Lower leg skin (tissue), 4 donors: Measurements from ENCODE around the gene CIAO2B. TPM values are rescaled to one million over a fixed set of nuclear protein-coding genes. Genes with fewer than 3 reads are reported as not detected.
A peak's percentile ranks its signal among the peaks of the same experiment; 100 is the strongest.

ENCODE experiments used
- DNase-seq, 2 donors: peaks; one replicate each; pipeline ENCODE4 v3.0.0-alpha.2; 2019; ENCODE audit warnings: low spot score in 2 of 2
- H3K4me3 ChIP-seq: fragments of 200-600 bp; sonication (generic); 2 replicates; pipeline ENCODE4 v1.5.1; 2017; ENCODE audit warnings: mild to moderate bottlenecking, low read depth; ENCODE audit not compliant: poor library complexity, severe bottlenecking
- CTCF ChIP-seq, 3 donors: fragments of 450-650 bp; IDR thresholded peaks; one replicate each; pipeline ENCODE4 v1.5.1; 2016; ENCODE audit warnings: antibody characterized with exemption in 3 of 3, mild to moderate bottlenecking in 3 of 3, moderate library complexity in 2 of 3
- POLR2A ChIP-seq, 2 donors: fragments of 450-650 bp; IDR thresholded peaks; one replicate each; pipeline ENCODE4 v1.6.1; 2016 to 2017; ENCODE audit warnings: antibody characterized with exemption in 2 of 2, mild to moderate bottlenecking in 1 of 2, moderate library complexity in 1 of 2
- WGBS, 2 donors: methylation state at CpG; one replicate each; pipeline ENCODE4 v1.1.5; 2018; 5-methylcytosine and 5-hydroxymethylcytosine counted together
- intact Hi-C: fragments of 100-400 bp; cut with DNase I; formaldehyde crosslinking; loops from one replicate; pipeline ENCODE4 v1.15.0; 2023; ENCODE audit warnings: low total_unique reads
- total RNA-seq, 4 donors: library from RNA; depleted of rRNA; stranded (reverse); fragments of >200 nt; gene quantifications; one replicate each; pipeline ENCODE4 v1.1.0, GENCODE V29; 2016

CIAO2B gene
- total RNA-seq, 4 donors from 2014 or later: 39.3 to 60.3 (median 55.4) TPM

- no peak for DNase-seq
Observed at GRCh38 chr16:66908116-66908515, 26.1 kb downstream of the CIAO2B start.

GRCh38 chr16:66906916-66907836, 27.0 kb downstream of the CIAO2B start:
- H3K4me3 ChIP-seq: no peak overlapping the region
- intact Hi-C loops: no loop called here

More at GRCh38 chr16:66908116-66908515, 26.1 kb downstream of the CIAO2B start:
- intact Hi-C loops: no loop called here
- WGBS, 2 donors: 83 to 91% methylated on average over 2 to 3 of the region's 3 CpGs
- TF ChIP-seq CTCF (IDR thresholded peaks at IDR 0.05) (no peak), POLR2A (IDR thresholded peaks at IDR 0.05) (no peak)
- no peak overlapping the region for H3K4me3 ChIP-seq

GRCh38 chr16:66905633-66906539, 28.3 kb downstream of the CIAO2B start:
- no peak for DNase-seq
- intact Hi-C loops: no loop called here
- no peak overlapping the region for H3K4me3 ChIP-seq
- 74 to 77% methylated on average over 11 of the region's 11 CpGs for WGBS, 2 donors
- TF ChIP-seq POLR2A (IDR thresholded peaks at IDR 0.05): no peak

More at GRCh38 chr16:66906916-66907836, 27.0 kb downstream of the CIAO2B start:
- no peak for TF ChIP-seq CTCF (IDR thresholded peaks at IDR 0.05)
- TF ChIP-seq POLR2A (IDR thresholded peaks at IDR 0.05): no peak
- DNase-seq: no peak
- 73 to 82% methylated on average over 7 of the region's 7 CpGs for WGBS, 2 donors

- peak in 1 of 2 donors; percentile 85 for DNase-seq
- no peak overlapping the region for H3K4me3 ChIP-seq
- intact Hi-C loops: no loop called here
- 65 to 75% methylated on average over 15 to 16 of the region's 16 CpGs for WGBS, 2 donors
- TF ChIP-seq POLR2A (IDR thresholded peaks at IDR 0.05): no peak
- no peak for TF ChIP-seq CTCF (IDR thresholded peaks at IDR 0.05)
Observed at GRCh38 chr16:66904846-66905632, 29.2 kb downstream of the CIAO2B start.

- H3K4me3 ChIP-seq: no peak overlapping the region
- intact Hi-C loops: no loop called here
- TF ChIP-seq POLR2A (IDR thresholded peaks at IDR 0.05): no peak
- TF ChIP-seq CTCF (IDR thresholded peaks at IDR 0.05): no peak
- DNase-seq: no peak
- 88 to 89% methylated on average over 12 to 13 of the region's 13 CpGs for WGBS, 2 donors
Observed at GRCh38 chr16:66904428-66904845, 29.8 kb downstream of the CIAO2B start.
